GM23338 (cell line): Measurements from ENCODE around the gene NPM3.

Experiments used
- EZH2phosphoT487 ChIP-seq: fragments of 200-600 bp; sonication (generic); IDR thresholded peaks from one replicate; pipeline ENCODE4 v1.8.1; 2018; ENCODE audit warnings: antibody characterized with exemption; ENCODE audit not compliant: unreplicated experiment
- REST ChIP-seq: IDR thresholded peaks from one replicate; pipeline ENCODE4 v1.6.1; 2018; ENCODE audit warnings: antibody characterized with exemption; ENCODE audit not compliant: unreplicated experiment

- TF ChIP-seq REST (no peak), EZH2phosphoT487 (no peak)
Observed at GRCh38 chr10:101826852-101827434, 43.7 kb upstream of the NPM3 start.
